SK-N-SH (cell line): ENCODE results near the gene CLDN14. TPM values are rescaled to one million over a fixed set of nuclear protein-coding genes. Genes with fewer than 3 reads are reported as not detected.
A peak's percentile ranks its signal among the peaks of the same experiment; 100 is the strongest.

ENCODE experiments used
- CTCF ChIA-PET: fragments of 300-600, 350-600 bp; formaldehyde crosslinking; extraction: SDS; loops from one replicate; lab custom pipeline; 2021; lab: Yijun Ruan, JAX
- POLR2A ChIA-PET: fragments of 350-600 bp; sonication (Branson Sonifier 250); formaldehyde crosslinking; extraction: SDS; loops from one replicate; lab custom pipeline; 2020; ENCODE audit warnings: antibody characterized with exemption, inconsistent platforms; lab: Yijun Ruan, JAX
- DNase-seq: peaks from one replicate; pipeline ENCODE4 v3.0.0; 2012
- H2AFZ ChIP-seq: fragments of 200-600 bp; sonication (generic); 2 replicates; pipeline ENCODE4 v1.8.1; 2016; ENCODE audit warnings: antibody characterized with exemption, mild to moderate bottlenecking, low read depth
- H3F3A ChIP-seq: fragments of 200-600 bp; sonication (generic); replicated peaks from 2 replicates; pipeline ENCODE3; 2016; ENCODE audit warnings: antibody characterized with exemption, mild to moderate bottlenecking; ENCODE audit not compliant: insufficient read depth
- H3K27ac ChIP-seq, 2 experiments: fragments of 200-500 bp in 1 of 2; fragments of 200-600 bp in 1 of 2; sonication (Bioruptor generic) in 1 of 2; sonication (generic), shearing (Covaris generic) in 1 of 2; 2 replicates each; pipeline versions ENCODE4 v1.5.1 to v1.6.1; 2014 to 2016; ENCODE audit warnings: low read depth in 2 of 2, inconsistent platforms in 1 of 2, low read length in 1 of 2, mild to moderate bottlenecking in 1 of 2, mixed read lengths in 1 of 2
- H3K27me3 ChIP-seq: fragments of 200-600 bp; sonication (generic), shearing (Covaris generic); 2 replicates; pipeline ENCODE4 v1.6.1; 2016; ENCODE audit warnings: mixed run types; ENCODE audit not compliant: insufficient read depth
- H3K36me3 ChIP-seq, 2 experiments: fragments of 200-500 bp in 1 of 2; fragments of 200-600 bp in 1 of 2; sonication (Bioruptor generic) in 1 of 2; sonication (generic) in 1 of 2; replicated peaks in 1 of 2; 2 replicates each; pipeline versions ENCODE3 to v1.5.1; 2014 to 2016; ENCODE audit warnings: low read length in 1 of 2, mild to moderate bottlenecking in 1 of 2; ENCODE audit not compliant: insufficient read depth in 2 of 2, control insufficient read depth in 1 of 2
- H3K4me1 ChIP-seq, 2 experiments: fragments of 200-500 bp in 1 of 2; fragments of 200-600 bp in 1 of 2; sonication (Bioruptor generic) in 1 of 2; sonication (generic), shearing (Covaris generic) in 1 of 2; 2 replicates each; pipeline versions ENCODE4 v1.5.1 to v1.6.1; 2014 to 2016; ENCODE audit warnings: low read depth in 1 of 2, low read length in 1 of 2, mixed run types in 1 of 2; ENCODE audit not compliant: insufficient read depth in 2 of 2, control insufficient read depth in 1 of 2
- H3K4me2 ChIP-seq: fragments of 200-600 bp; sonication (generic), shearing (Covaris generic); 2 replicates; pipeline ENCODE4 v1.6.1; 2017; ENCODE audit warnings: mixed run types
- H3K4me3 ChIP-seq, 2 experiments: fragments of 200-500 bp in 1 of 2; fragments of 200-600 bp in 1 of 2; sonication (Bioruptor generic) in 1 of 2; sonication (generic), shearing (Covaris generic) in 1 of 2; 2 replicates each; pipeline versions ENCODE4 v1.5.1 to v1.8.1; 2014 to 2016; ENCODE audit warnings: low read depth in 2 of 2, inconsistent platforms in 1 of 2, low read length in 1 of 2, mild to moderate bottlenecking in 1 of 2, mixed read lengths in 1 of 2, moderate library complexity in 1 of 2
- H3K79me2 ChIP-seq: fragments of 200-600 bp; sonication (generic); 2 replicates; pipeline ENCODE4 v1.8.1; 2017; ENCODE audit warnings: mild to moderate bottlenecking; ENCODE audit not compliant: insufficient read depth
- H3K9ac ChIP-seq: fragments of 200-600 bp; sonication (generic); 2 replicates; pipeline ENCODE4 v1.6.1; 2017; ENCODE audit warnings: mixed run types
- H3K9me2 ChIP-seq: fragments of 200-600 bp; sonication (generic); 2 replicates; pipeline ENCODE4 v1.6.1; 2017; ENCODE audit warnings: mixed run types
- H3K9me3 ChIP-seq: fragments of 200-600 bp; sonication (generic); 2 replicates; pipeline ENCODE4 v1.6.1; 2017; ENCODE audit warnings: mixed run types, mild to moderate bottlenecking, moderate library complexity
- H4K20me1 ChIP-seq: fragments of 200-600 bp; sonication (generic); 2 replicates; pipeline ENCODE4 v1.6.1; 2017; ENCODE audit warnings: mild to moderate bottlenecking, mixed run types; ENCODE audit not compliant: insufficient read depth
- ELF1 ChIP-seq: IDR thresholded peaks from 2 replicates; pipeline ENCODE4 v1.4.0; 2012
- EP300 ChIP-seq, 2 experiments: IDR thresholded peaks; 2 replicates each; pipeline versions ENCODE4 v1.4.0 to v1.6.1; 2012; ENCODE audit warnings: borderline replicate concordance in 1 of 2, low read depth in 1 of 2, low read length in 1 of 2
- FOSL2 ChIP-seq: IDR thresholded peaks from 2 replicates; pipeline ENCODE4 v1.4.0; 2012; ENCODE audit warnings: low read depth, mild to moderate bottlenecking, moderate library complexity, borderline replicate concordance
- FOXM1 ChIP-seq: IDR thresholded peaks from 2 replicates; pipeline ENCODE4 v1.4.0; 2012; ENCODE audit warnings: low read depth, mild to moderate bottlenecking
- JUND ChIP-seq: IDR thresholded peaks from 2 replicates; pipeline ENCODE4 v1.4.0; 2012
- NFIC ChIP-seq: IDR thresholded peaks from 2 replicates; pipeline ENCODE4 v1.4.0; 2012; ENCODE audit warnings: borderline replicate concordance
- NRF1 ChIP-seq: IDR thresholded peaks from 2 replicates; pipeline ENCODE4 v1.6.1; 2012; ENCODE audit warnings: low read depth, mild to moderate bottlenecking, low read length
- REST ChIP-seq: IDR thresholded peaks from 2 replicates; pipeline ENCODE4 v1.6.1; 2012; ENCODE audit warnings: mild to moderate bottlenecking, low read depth, low read length, moderate library complexity
- TCF12 ChIP-seq: IDR thresholded peaks from 2 replicates; pipeline ENCODE4 v1.4.0; 2012
- WGBS: methylation state at CpG from one replicate; pipeline ENCODE4 v1.1.6; 2017; ENCODE audit warnings: low lambda C conversion rate; 5-methylcytosine and 5-hydroxymethylcytosine counted together
- polyA plus RNA-seq, 3 experiments: library from polyadenylated mRNA; depleted of rRNA; stranded (reverse); fragments of >200 nt; gene quantifications; 2 replicates each; pipeline ENCODE4 v1.2.3, GENCODE V29; 2012
- TF ChIP-seq, protein P1 (sequence below): IDR thresholded peaks from 2 replicates; pipeline ENCODE4; 2012

Gene CLDN14
- polyA plus RNA-seq, 1 of the 3 experiments (the other 2 are of a cell fraction) = not detected

- WGBS = 25% methylated on average over 6 of the region's 6 CpGs
- Histone ChIP-seq H3F3A (peaks cover 10% of the 10 kb centered on the region), H3K9me2 (no peaks in the 10 kb centered on the region), H3K4me2 (no peak overlapping the region; the same call in 1 of the 2 replicates), H3K79me2 (peaks cover 4% of the 10 kb centered on the region; the same call in 1 of the 2 replicates), H2AFZ (no peak overlapping the region), H4K20me1 (no peaks in the 10 kb centered on the region), H3K36me3 (no peaks in the 10 kb centered on the region), H3K4me1 (0 out of 4 replicates have a peak, but pooled peaks cover 0 to 4% of the 10 kb centered on the region in 2 experiments), H3K4me3 (no peak overlapping the region), H3K27me3 (no peaks in the 10 kb centered on the region), H3K9me3 (no peaks in the 10 kb centered on the region), H3K9ac (no peak overlapping the region), H3K27ac (peak overlapping the region in 1 of 2 experiments; percentile 18; a peak in 1 of 4 replicates)
- POLR2A ChIA-PET = no interaction called here
- TF ChIP-seq, protein P1, sequence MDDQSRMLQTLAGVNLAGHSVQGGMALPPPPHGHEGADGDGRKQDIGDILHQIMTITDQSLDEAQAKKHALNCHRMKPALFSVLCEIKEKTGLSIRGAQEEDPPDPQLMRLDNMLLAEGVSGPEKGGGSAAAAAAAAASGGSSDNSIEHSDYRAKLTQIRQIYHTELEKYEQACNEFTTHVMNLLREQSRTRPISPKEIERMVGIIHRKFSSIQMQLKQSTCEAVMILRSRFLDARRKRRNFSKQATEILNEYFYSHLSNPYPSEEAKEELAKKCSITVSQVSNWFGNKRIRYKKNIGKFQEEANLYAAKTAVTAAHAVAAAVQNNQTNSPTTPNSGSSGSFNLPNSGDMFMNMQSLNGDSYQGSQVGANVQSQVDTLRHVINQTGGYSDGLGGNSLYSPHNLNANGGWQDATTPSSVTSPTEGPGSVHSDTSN = peak; percentile 44
- peak; percentile 63; the same call in 1 of the 2 replicates for TF ChIP-seq FOSL2
- no peak for TF ChIP-seq FOXM1
- TF ChIP-seq JUND = peak; percentile 65
- peak; percentile 84 for TF ChIP-seq TCF12
- TF ChIP-seq NFIC = peak; percentile 89
- peak in 1 of 2 experiments; percentile 48; a peak in 1 of 4 replicates for TF ChIP-seq EP300 (IDR thresholded peaks at IDR 0.05; ENCODE audit: borderline replicate concordance in 1 of 2, low read depth in 1 of 2, low read length in 1 of 2)
- TF ChIP-seq NRF1 = no peak
- CTCF ChIA-PET = interaction anchor here (1.5 kb wide), 1 partner anchor 15 kb away, joined by 5 read pairs; no protein-coding TSS in a partner anchor
- no peak for DNase-seq
Observed at GRCh38 chr21:36437745-36438128, 42.2 kb downstream of the CLDN14 start.

DNA sequence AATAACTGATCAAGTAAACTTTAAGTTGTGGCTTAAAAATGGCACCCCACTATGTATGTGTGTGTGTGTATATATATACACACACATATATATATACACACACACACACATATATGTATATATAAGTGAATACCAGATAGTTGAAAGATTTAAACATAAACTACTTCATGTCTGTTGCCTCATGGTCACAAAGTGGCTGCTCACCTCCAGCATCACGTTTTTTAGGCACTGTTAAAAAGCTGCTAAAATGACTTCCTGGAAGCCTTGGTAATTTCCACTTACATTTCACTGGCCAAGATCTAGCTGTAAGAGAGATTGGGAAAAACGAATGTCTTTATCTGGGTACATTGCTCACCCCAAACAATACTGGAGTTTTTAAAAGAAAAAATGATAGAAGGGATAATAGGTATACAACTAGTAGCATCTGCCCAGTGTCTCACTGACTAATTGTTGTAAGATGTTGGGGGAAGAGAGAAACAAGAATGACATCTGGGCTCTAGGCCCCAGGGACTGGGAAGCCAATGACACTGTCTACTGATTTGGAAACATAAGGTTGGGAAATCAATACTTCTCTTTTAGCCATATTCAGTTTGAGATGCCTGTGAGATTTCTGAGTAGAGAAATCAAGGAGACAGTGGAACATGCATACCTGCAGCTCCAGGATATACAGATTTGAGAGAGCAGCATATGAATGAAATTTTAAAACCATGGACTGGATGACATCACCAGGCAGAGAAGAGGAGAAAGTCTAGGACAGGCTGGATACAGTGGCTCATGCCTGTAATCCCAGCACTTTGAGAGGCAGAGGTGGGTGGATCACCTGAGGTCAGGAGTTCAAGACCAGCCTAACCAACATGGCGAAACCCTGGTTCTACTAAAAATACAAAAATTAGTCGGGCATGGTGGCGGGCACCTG lies 42.8 kb downstream of the CLDN14 start:
- Histone ChIP-seq H2AFZ (no peak overlapping the region), H3K9me2 (no peaks in the 10 kb centered on the region), H3K27me3 (no peaks in the 10 kb centered on the region), H3K9me3 (no peaks in the 10 kb centered on the region), H3K36me3 (no peaks in the 10 kb centered on the region), H4K20me1 (no peaks in the 10 kb centered on the region), H3K79me2 (peaks cover 10% of the 10 kb centered on the region; the same call in 1 of the 2 replicates), H3K4me2 (no peak overlapping the region; the same call in 1 of the 2 replicates), H3F3A (peaks cover 10% of the 10 kb centered on the region), H3K9ac (no peak overlapping the region), H3K4me1 (0 out of 4 replicates have a peak, but pooled peaks cover 0 to 4% of the 10 kb centered on the region in 2 experiments), H3K27ac (peak overlapping the region in 1 of 2 experiments; percentile 18; a peak in 1 of 4 replicates), H3K4me3 (no peak overlapping the region)
- WGBS = 85% methylated on average over 5 of the region's 5 CpGs
- TF ChIP-seq REST (no peak), ELF1 (no peak)
- no peak for DNase-seq
- CTCF ChIA-PET = interaction anchor here (1.5 kb wide), 1 partner anchor 14 kb away, joined by 5 read pairs; no protein-coding TSS in a partner anchor
- POLR2A ChIA-PET = no interaction called here
